Measurements from ENCODE around the gene NF1.
"Not testable (repeated sequence)": the region's sequence is repeated elsewhere in the genome, so short reads cannot be mapped to it uniquely, and the experiment has no call there.

Gene NF1

DNA sequence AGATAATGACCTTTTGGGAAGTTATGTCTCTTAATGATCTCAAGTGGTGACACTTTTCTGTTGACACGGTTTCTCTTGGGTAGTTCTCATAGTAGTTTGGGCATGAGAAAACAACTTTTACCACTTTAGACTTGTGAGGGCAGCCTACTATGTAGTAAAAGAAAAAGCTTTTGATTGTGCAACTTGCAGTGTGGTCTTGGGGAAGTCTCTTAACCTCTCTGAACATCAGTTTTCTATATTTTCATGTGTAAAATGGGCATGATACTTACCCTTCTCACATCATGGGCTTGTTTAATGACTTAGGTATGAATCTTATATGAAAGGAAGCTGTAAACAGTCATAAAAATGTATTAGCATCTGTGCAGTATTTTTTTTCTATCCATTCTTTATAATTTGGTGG is 11.2 kb downstream of the NF1 start:
- no peak for DNase-seq (ENCODE audit: extremely low spot score)
- ChIA-PET POLR2A (no interaction called here), CTCF (no interaction called here)
- TF ChIP-seq, protein P1, sequence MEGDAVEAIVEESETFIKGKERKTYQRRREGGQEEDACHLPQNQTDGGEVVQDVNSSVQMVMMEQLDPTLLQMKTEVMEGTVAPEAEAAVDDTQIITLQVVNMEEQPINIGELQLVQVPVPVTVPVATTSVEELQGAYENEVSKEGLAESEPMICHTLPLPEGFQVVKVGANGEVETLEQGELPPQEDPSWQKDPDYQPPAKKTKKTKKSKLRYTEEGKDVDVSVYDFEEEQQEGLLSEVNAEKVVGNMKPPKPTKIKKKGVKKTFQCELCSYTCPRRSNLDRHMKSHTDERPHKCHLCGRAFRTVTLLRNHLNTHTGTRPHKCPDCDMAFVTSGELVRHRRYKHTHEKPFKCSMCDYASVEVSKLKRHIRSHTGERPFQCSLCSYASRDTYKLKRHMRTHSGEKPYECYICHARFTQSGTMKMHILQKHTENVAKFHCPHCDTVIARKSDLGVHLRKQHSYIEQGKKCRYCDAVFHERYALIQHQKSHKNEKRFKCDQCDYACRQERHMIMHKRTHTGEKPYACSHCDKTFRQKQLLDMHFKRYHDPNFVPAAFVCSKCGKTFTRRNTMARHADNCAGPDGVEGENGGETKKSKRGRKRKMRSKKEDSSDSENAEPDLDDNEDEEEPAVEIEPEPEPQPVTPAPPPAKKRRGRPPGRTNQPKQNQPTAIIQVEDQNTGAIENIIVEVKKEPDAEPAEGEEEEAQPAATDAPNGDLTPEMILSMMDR (IDR thresholded peaks at IDR 0.05; ENCODE audit: control extremely low read depth, extremely low read depth, low read depth, missing control alignments), result no peak

DNA sequence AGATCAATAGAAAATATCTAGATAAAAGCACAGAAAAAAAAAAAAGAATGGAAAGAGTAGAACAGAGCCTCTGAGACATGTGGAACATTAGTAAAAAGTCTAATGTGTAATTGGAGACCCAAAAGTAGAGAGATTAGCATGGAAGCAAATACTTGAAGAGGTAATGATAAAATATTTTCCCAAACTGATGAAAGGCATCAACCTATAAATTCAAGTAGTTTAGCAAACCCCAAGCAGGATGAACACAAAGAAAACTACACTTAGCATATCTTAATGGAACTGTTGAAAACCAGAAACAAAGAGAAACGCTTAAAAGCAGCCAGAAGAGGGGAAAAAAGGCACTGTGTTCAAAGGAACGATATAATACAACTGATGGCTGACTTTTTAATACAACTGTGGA is 16.4 kb downstream of the NF1 start:
- CTCF ChIA-PET, result interaction anchor here (0.8 kb wide), 1 partner anchor 10 kb away, joined by 3 read pairs; no protein-coding TSS in a partner anchor
- TF ChIP-seq, protein P1 (IDR thresholded peaks at IDR 0.05; ENCODE audit: control extremely low read depth, extremely low read depth, low read depth, missing control alignments), result no peak
- DNase-seq (ENCODE audit: extremely low spot score), result no peak
- POLR2A ChIA-PET, result no interaction called here

DNA sequence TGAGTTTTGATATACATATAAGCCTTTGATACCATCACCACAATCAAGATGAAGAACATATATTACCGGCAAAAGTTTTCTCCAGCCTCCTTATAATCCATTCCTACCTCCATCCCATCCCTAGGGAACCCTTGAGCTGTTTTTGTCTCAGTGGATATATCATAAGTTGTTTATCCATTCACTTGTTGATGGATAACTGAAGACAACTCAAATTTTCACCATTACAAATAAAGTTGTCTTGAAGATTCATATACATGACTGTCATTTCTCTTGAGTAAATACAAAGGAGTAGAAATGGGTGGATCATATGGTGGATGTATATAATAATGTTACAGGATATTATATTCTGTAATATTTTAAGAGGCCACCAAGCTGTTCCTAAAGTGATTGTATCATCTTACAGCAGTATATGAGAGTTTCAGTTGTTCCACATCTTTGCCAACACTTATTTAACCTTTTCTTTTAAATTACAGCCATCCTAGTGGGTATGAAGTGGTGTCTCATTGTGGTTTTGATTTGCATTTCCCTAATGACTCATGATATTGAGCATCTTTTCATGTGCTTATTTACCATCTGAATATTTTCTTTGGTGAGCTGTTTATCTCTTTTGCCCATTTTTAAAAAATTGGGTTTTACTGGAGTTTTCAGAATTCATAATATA is 17.4 kb downstream of the NF1 start:
- DNase-seq (ENCODE audit: extremely low spot score), result no peak
- TF ChIP-seq, protein P1 (IDR thresholded peaks at IDR 0.05; ENCODE audit: control extremely low read depth, extremely low read depth, low read depth, missing control alignments), result no peak
- POLR2A ChIA-PET, result no interaction called here
- CTCF ChIA-PET, result interaction anchor here (2.1 kb wide), 1 partner anchor 17 kb away, joined by 5 read pairs; no protein-coding TSS in a partner anchor

DNA sequence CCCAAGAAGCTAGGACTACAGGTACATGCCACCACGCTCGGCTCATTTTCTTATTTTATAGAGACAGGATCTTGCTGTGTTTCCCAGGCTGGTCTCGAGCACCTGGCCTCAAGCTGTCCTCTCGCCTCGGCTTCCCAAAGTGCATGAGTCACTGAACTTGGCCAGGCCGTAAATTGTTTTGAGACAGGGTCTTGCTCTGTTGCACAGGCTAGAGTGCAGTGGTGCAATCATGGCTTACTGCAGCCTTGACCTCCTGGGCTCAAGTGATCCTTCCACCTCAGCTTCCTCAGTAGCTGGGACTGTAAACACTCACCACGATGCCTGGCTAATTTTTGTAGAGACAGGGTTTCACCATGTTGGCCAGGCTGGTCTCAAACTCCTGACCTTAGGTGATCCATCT is 18.6 kb downstream of the NF1 start:
- POLR2A ChIA-PET; DNase-seq (ENCODE audit: extremely low spot score): not testable (repeated sequence)
- CTCF ChIA-PET, result interaction anchor here (1.9 to 2.1 kb wide), 2 partner anchors 16 to 19 kb away, joined by 5 read pairs; partner anchors contain the start of gene NF1

DNA sequence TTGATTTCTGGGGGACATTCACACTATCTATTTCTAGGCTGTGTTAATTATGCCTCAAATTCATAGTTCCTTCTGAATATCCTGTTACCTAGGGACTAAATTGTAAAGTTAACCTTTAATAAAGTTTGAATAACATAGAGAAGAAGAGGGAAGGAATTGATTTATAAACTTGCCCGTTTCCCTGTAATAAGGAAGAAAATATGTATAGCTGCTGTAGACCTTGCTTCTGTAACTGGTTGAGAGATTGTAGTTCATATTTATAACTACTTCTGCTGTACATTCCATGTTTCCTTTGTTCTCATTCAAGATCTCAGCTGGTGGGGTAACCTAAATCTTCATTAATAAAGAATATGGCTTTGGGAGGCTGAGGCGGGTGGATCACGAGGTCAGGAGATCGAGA is 19.2 kb downstream of the NF1 start:
- ChIA-PET POLR2A (no interaction called here), CTCF (interaction anchor here (1.9 to 2.1 kb wide), 2 partner anchors 15 to 19 kb away, joined by 5 read pairs; partner anchors contain the start of gene NF1)
- no peak for DNase-seq (ENCODE audit: extremely low spot score)
- TF ChIP-seq, protein P1 (IDR thresholded peaks at IDR 0.05; ENCODE audit: control extremely low read depth, extremely low read depth, low read depth, missing control alignments), result no peak

DNA sequence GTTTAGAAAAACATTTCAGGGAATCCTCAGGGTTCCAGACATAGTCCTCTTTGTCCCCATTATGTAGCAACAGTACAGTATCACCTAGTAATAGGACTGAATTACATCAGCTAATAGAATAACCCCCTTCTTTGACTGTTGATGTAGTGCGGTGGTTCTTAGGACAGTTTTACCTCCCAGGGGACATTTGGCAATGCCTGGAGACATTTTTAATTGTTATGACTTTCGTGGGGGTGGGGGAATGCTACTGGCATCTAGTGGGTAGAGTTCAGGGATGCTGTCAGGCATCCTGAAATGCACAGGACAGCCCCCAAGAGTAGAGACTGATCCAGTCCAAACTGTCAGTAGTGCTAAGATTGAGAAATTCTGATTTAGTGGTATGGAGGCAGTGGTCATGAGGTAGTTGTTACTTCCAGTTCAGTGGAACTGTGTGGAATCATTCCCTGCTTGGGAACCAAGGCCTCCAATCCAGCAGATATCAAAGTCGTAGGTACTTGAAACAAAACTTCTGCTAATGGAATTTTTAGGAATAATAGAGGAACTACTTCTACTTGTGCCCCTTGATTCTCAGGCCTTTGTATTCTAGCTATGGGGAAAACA is 20.3 kb downstream of the NF1 start:
- TF ChIP-seq, protein P1 (IDR thresholded peaks at IDR 0.05; ENCODE audit: control extremely low read depth, extremely low read depth, low read depth, missing control alignments), result no peak
- CTCF ChIA-PET, result interaction anchor here (0.6 to 1.9 kb wide), 2 partner anchors 20 to 358 kb away, joined by 3 to 5 read pairs; partner anchors contain the start of gene NF1
- POLR2A ChIA-PET, result no interaction called here
- DNase-seq (ENCODE audit: extremely low spot score), result no peak

DNA sequence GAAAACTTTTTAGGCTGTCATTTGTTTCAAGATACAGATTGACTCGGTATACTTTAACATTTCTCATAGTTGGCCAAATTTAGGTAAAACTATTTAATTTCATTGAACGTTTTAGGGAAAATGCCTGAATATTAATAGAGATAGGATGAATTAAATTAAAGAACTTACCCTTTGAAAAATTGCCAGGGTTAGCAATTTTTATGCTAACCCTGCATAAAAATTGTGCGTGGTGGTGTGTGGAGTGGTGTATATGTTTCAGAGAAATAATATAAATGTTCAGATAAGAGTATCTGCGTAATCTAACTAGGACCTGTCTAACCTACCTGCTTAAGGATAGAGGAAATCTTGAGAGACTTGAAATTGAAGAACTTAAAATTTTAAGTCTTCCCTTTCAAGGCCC is 21.4 kb downstream of the NF1 start:
- POLR2A ChIA-PET, result no interaction called here
- CTCF ChIA-PET, result interaction anchor here (1.0 kb wide), 1 partner anchor 9 kb away, joined by 3 read pairs; no protein-coding TSS in a partner anchor
- DNase-seq (ENCODE audit: extremely low spot score), result no peak
- TF ChIP-seq, protein P1 (IDR thresholded peaks at IDR 0.05; ENCODE audit: control extremely low read depth, extremely low read depth, low read depth, missing control alignments), result no peak
